HG03354 (cell line): ENCODE data around the gene MARF1.

Experiments
- ATAC-seq: cut with Tn5 transposase; IDR thresholded peaks from one replicate; pipeline ENCODE4 v1.9.1; 2021; ENCODE audit warnings: mild to moderate bottlenecking; ENCODE audit not compliant: unreplicated experiment, poor library complexity, severe bottlenecking

MARF1 gene

DNA sequence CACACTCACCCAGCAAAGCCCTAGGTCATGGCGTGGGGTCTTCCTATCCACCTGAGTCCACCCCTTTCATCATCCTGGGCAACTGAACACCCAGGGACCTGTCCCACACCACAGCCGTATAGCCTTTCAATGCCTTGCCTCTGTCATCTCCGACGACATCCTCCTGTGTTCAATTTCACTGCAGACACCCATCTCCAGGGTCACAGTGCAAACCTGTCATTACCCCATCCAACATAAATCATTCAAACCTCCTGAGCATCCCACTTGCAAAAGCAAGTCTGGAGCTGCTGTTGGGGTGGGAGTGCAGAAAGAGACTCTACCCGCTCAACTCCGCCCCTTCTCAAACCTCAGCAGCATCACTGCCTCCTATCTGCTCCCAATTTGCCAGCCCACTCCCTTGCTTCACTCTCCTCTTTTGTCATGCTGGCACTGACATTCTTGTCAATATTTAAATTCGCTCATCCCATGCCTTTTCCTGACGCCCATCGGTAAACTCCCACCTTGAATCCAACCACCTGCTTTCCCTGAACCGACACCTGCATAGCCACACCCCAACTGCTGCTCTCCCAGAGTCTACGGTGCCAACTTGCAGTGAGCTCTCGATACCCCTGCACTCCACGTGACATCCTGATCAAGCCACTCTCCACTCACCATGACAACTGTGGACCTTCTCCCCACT lies 37.0 kb downstream of the MARF1 start:
- ATAC-seq, result no peak

DNA sequence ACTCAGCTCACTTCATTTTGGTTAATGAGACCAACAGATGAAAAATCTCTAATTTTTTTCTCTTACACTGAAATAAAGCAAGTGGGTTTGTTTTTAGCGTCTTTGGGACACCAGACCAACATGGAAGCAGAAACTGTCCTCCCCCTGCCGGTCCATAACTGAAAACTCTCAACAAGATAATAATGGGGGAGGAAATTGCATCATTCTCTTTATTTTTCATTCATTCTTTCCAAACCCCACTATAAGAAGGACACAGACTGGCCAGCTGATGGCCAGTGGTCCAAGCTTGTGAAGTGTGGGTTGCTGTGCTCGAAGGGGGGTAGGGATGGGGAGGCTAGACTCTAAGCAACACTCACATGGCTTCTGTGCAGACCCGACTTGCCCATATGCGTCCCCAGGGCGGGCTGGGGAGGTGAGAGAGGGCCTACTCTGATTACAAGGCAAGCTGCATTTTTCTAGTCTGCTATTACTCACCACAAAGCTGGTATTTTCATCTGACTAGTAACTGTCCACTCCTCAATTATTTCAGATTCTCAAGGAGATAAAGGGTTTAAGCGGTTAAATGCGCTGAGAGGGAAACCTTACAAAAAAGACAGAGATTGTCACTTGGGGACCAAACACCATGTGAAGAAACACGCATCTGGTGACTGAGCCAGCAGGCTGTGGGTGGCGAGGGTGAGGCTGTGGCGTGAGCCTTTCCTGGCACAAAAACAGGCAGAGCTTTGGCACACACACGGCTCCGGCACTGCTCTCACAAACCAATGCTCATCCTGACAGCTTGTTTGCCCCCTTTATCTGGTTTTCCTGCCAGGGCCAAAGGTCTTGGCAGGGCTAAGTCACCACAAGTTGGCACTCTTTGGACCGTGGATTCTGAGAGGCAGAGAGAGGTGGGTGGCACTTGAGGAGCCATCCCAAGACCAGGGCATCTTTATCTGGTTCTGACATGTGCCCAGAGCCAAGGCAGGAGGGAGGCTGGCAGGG lies 38.2 kb downstream of the MARF1 start:
- ATAC-seq, result no peak

DNA sequence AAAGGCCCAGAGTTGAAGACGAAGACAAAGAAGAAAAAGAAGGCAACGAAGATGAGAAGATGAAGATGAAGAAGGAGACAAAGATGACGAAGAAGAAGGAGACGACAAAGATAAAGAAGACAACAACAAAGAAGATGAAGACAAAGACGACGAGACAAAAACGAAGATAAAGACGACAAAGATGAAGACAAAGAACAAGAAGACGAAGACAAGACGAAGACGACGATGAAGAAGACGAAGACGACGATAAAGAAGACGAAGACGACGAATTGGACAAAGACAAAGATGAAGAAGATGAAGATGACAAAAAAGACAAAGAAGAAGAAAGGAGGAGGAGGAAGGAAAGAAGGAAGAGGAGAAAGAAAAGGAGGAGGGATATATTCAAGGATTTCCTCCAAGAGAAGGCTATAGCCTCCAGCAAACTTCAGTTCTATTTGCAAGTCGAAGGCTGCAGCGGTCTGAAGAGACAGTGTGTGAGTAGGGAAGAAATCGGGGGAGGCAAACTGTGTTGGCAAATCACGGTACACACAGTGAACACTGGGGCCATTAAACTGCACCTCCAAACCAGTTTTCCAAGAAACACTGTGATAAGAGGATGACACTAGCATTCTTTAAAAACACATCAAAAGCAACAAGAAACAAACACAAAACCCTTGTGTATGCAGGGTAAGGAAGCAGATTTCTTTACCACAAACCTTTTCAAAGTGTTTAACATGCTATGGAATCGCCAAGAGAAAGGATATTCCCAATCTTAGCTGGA lies 40.5 kb downstream of the MARF1 start:
- ATAC-seq, result no peak

DNA sequence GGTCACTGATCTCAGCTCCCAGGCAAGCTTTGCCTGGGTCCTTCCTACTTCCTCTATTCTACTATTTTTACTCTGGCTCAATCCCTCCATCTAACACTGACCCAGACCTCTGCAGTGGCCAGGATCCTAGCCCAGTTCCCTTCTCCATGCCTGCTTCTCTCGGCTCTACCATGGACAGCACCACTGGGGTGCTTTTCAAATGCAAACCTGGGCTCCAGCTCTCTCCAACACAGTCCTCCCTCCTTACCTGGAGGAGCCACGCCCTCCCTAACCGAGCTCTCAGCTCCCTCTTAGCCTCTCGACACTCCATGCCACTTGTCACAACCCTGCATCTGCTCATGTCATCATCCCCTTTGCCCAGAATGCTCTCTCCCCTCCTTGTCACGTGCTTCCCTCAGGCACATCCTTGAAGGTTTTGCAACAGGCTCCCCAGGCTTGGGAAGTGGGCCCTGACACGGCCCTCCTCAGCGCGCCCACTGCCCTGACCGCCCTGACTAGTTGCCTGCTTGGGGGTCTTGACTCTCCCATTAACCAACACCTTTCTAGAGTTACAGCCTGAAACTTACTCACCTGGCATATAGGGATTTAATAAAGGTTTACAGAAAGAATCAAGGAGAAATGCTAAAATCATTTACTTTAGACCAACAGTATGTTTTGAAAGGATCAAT lies 41.6 kb downstream of the MARF1 start:
- ATAC-seq, result no peak

DNA sequence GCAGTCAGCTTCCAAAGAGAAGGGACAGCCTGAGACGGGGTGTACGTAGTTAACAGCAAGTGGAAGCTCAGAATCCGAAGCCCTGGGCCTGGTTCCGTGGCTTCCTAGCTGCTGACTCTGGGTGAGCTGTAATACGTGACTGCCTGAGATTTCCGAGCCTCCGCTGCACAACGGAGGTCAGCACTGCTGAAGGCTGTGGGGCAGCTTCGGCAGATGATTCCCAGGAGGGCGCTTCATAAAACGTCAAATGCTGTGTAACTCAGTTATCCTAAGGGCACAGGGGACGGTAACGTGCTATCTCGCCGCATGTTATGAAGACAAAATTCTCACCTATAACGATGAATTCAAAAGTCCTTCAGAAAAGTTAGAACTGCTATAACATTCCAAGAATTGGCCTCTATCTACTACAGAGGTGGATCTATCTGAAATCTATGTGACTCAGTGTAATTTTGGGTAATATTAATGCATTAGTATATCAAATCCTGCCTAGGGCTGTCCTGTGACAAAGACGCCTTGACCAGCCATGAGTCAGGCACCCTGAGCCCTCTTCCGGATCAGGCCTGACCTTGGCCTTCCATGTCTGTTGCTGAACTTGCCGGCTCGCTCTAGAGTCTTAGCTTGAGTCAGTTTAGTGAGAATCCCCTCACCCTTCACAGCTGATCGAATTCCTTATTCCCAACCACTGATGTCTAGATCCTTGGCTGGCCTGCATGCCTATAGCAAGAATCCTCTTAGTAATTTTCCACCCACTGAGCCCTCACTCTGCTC lies 43.5 kb downstream of the MARF1 start:
- ATAC-seq, result no peak

DNA sequence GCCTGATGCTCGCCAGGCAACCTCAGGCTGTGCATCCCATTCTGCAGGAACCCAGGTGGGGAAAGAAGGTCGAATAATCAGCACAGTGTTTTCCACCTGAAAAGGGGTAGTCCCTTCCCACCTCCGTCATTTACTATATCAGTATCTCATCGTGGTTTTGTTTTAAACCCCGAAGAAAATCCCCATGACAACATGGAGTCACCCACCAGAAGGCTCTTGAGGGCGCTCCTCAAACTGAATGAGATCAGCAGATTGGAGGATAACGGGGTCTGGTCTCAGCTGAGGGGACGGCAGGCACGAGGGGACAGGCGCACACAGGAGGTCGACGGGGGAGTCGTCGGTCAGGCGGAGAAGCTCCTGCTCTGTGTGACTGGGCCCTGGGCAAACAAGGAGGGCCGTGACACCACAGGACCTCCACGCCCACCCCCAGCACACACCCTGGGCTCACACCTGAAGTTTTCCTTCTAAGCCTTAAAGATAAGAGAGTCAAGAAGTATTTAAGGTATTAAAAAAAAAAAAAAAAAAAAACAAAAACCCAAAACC lies 44.2 kb downstream of the MARF1 start:
- no peak for ATAC-seq

DNA sequence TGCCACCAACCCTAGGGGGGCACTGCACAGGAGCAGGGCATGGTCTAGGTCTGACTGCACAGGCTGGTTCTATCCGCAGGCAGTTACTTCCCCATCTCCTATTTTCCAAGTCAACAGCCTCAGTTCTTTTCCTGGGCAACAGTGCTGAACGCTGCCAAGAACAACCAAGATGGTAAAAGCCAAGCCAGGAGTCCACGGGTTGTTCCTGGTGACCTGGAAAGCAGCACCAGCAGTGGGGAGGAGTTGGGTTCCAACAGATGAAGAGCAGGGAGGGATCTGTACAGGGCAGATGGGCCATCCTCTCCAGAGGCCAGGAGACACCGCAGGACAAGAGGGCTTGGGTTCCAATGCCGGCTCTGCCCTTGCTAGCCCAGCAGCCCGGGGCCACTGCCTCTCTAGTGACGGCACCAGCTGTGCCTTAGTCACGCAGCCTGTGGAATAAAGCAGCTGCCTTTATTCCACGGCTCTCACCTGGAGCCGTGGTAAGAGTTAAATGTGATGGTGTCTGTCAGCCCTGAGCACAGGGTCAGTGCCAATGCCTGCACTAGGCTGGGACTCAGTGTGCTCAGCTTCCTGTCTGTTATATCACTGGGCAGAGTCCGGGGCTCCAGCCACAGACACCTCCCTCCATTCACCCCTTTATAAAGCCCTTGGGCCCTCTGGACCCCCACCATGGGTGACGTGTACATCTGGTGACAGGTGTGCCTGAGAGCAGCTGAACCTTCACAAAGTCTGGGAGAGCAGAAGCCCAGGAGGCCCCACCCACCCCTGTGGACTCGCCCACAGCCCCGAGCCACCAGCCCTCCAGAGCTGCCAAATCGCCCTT lies 44.9 kb downstream of the MARF1 start:
- ATAC-seq, result no peak

DNA sequence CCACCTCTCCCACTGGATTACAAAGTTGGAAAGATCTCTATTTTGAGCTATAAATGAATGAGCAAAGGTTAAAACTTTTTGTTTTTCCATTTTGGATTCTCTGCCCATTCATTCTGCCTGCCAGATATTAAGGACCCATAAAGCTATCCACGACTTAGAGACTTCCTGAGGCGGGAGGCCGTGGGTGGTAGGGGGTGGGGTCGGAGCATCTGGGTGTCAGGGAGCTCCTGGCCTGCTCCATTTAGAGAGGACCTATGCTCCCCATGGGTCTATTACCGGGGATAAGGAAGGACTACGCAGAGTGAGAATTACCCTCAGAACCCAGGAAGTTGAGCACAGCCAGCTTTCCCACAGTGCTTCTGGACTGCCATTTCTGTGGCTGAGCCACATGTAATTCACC lies 45.8 kb downstream of the MARF1 start:
- no peak for ATAC-seq

DNA sequence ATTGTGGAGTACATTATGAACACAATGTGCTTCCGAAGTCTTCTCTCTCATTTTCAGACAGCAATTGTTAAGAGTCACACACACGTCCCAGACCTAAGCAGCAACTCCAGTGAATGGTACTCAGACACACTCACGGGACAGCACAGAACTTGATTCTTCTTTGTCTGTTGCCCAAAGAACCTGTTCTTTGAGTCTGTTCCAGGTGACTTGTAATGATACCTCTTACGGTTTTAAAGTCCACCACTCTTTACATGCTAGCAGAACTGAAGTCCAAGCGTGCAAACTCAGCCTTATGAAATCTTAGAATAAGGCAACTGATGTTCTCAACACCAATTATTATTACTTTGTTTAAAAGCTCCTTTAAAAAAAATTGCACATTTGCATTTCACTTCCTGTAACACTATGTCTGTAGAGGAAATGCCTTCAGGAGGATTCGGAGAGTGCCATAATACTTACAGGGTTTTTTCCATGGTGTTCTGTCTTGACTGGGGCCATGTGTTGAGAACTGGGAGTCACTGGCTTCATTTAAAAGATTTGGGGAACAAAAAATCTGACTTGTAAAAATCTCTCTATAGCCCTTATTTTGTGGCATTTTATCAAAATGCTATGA lies 48.1 kb downstream of the MARF1 start:
- no peak for ATAC-seq

DNA sequence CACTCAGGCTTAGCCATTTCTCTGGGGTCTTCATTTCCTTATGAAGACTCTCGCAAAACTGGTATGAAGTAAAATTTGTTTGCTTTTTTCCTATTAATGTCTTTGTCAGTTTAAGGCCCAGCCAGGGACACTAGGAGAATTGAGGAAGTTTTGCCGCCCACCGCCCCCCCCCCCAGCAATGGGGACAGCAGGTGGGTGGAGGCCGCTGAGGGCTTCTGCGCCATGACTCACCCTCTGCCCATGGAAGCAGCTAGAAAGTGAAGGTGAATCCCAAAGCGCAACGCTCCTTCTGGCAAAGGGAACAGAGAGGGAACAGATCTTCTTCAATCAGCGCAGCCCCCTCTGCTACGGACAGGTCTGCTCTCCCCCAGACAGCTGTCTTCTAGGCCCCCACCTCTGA lies 49.7 kb downstream of the MARF1 start:
- no peak for ATAC-seq

DNA sequence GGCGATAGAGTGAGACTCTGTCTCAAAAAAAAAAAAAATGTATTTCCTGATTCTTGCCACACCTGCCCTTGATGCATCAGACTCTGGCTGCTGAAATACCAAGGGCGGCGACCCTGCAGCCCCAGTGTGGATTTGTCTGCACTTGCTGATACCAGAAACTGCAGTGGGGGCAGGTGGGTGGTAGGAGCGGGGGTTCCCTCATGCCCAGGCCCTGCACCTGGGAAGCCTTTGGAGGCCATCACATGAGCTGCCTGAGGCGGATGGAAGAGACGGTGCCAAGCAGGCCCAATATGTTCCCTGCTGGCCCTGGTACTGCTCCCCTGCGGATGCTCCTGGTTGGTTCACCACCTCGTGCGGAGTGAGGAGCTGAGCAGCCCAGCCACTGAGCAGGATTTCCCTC lies 50.6 kb downstream of the MARF1 start:
- ATAC-seq, result no peak

DNA sequence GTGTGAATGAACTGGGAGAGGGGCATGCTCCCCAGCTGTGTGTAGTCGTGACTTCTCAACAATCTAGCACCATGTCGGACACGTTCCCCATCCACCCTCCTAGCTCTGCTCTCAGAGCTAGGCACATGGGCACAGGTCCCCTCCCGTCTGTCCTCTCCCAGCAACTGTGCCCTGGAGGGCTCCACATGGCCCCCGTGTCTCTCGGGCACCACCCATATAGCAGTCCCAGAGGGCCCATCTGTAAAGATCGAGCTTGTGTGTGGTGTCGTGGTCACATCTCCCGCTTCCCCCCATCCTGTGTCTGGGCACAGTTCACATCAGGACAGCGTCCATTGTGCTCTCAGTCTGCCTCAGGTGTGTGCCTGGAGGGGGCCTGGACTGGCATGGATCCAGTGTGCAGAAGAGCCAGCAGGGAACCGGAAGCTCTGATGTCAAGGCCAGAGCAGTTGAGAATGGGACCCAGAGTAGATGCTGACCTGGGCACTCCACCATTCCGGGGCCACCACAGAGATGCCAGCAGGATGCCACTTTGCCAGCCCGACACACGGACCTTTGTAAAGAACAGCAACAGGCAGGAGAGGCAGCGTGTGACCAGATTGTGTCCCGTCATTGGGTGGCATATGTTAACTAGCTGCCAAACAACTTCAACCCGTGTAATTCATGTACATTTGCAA lies 55.7 kb downstream of the MARF1 start:
- ATAC-seq, result no peak

DNA sequence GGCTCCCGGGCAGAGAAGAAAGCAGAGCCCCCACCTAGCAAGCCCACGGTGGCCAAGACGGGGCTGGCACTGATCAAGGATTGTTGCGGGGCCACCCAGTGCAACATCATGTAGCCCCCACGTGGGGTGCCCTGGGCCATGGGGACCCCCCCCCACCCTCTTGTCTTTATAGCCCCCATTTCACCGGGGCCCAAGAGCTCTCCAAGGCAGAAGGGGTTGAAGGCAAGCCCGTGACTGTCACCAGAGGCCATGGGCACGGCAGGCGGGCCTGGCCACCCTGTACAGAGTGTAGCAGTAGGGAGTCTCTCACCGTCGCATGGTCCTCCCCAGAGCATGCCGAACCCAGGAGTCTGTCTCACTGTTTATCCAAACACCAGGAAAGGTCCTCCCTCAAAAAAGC lies 56.2 kb downstream of the MARF1 start:
- no peak for ATAC-seq

DNA sequence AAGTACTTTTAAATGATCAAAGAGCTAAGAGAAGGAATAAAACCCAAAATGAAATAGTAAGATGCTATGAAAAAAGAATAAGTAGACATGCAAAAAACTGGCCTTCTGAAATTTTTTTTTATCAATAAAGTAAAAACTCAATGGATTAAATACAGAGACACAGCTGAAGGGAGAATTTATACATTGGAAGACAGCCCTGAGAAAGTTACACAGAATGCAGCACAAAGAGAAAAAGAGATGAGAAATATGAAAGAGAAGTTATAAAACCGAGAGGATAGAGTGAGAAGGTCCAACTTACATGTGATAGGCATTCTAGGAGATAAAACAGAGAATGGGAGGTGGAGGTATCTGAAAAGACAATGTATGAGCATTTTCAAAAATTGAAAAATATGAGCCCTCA lies 57.0 kb downstream of the MARF1 start:
- ATAC-seq, result no peak

DNA sequence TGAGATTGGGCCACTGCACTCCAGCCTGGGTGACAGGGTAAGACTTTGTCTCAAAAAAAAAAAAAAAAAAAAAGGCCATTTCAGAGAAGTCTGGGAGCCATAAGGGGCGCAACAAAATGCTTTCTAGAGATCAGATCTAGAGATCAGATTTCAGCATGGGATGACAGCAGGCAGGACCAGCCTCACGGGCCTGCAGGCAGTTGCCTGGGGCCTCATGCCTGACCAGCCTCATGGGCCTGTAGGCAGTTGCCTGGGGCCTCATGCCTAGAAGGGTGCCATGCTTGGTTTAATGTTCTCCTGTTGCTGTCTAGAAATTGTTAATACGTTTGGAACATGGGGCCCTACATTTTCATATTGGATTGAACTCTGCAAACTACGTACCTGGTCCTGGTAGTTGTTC lies 59.4 kb downstream of the MARF1 start:
- no peak for ATAC-seq

DNA sequence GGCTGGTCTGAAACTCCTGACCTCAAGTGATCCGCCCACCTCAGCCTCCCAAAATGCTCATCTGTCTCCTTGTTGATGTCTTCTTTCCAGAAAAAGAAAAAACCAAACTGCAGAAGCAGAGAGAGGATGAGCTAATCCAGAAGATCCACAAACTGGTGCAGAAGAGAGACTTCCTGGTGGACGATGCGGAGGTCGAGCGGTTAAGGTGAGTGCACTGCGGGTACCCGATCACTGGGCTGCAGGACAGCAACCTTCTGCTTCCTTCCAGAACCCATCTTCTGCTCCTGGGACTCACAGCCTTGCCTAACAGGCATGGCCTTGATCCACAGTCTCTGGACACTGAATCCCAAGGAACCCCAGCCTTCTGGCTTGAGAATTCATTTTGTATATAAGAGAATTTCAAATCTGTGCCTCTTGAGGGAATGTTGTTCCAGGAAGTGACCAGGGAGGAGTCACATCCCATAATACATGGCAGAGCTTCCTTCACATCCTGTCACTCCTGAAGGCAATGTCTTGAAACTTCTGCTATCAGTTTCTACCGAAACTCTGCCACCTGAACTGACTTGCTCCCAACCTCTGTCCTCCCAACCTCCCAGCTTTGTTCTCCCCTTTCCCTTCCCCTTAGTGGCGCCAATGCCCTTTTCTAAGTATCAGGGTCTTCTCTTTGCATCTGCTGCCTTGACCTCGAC lies 61.7 kb downstream of the MARF1 start:
- no peak for ATAC-seq

DNA sequence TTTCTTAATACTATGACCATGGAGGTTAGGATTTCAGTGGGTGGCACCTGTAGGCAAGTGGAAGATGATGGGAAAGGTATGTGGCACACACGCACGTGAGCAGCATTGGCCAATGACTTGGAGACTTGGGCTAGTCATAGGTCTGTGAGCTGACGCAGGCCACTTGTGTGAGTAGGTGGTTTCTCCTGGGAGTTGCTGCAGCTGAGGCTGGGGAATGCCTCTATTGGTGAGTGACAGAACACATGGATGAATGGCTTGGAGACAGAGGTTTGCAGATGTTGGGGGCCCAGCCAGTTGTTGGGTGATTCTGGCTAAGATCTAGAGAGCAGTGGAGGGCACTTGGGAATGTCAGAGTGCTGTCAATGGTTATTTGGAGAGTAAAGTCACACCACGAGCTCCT lies 64.1 kb downstream of the MARF1 start:
- no peak for ATAC-seq
